ENCODE measurements around the gene ADAMTSL5.
A peak's percentile ranks its signal among the peaks of the same experiment; 100 is the strongest.

The ADAMTSL5 gene

GRCh38 chr19:1467215-1467489, 45.7 kb downstream of the ADAMTSL5 start:
- DNase-seq (ENCODE audit: low spot score), result no peak

DNA sequence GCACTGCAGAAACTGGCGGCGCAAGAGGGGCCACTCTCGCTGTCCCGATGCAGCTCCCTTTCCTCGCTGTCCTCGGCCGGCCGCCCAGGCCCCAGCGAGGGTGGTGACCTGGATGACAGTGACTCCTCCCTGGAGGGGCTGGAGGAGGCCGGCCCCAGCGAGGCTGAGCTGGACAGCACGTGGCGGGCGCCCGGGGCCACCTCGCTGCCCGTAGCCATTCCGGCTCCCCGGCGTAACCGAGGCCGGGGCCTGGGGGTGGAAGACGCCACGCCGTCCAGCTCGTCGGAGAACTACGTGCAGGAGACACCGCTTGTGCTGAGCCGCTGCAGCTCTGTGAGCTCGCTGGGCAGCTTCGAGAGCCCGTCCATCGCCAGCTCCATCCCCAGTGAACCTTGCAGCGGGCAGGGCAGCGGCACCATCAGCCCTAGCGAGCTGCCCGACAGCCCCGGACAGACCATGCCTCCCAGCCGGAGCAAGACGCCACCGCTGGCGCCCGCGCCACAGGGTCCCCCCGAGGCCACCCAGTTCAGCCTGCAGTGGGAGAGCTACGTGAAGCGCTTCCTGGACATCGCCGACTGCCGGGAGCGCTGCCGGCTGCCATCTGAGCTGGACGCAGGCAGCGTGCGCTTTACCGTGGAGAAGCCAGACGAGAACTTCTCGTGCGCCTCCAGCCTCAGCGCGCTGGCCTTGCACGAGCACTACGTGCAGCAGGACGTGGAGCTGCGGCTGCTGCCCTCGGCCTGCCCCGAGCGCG, 46.2 kb downstream of the ADAMTSL5 start:
- no peak for DNase-seq (ENCODE audit: low spot score)

DNA sequence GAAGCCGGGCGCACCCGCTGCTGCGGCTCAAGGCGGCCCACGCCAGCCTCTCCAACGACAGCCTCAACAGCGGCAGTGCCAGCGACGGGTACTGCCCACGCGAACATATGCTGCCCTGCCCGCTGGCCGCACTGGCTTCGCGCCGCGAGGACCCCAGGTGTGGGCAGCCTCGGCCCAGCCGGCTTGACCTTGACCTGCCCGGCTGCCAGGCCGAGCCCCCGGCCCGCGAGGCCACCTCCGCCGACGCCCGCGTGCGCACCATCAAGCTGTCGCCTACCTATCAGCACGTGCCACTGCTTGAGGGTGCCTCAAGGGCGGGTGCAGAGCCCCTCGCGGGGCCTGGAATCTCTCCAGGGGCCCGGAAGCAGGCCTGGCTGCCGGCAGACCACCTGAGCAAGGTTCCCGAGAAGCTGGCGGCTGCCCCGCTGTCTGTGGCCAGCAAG, 46.8 kb downstream of the ADAMTSL5 start:
- DNase-seq (ENCODE audit: low spot score), result no peak

DNA sequence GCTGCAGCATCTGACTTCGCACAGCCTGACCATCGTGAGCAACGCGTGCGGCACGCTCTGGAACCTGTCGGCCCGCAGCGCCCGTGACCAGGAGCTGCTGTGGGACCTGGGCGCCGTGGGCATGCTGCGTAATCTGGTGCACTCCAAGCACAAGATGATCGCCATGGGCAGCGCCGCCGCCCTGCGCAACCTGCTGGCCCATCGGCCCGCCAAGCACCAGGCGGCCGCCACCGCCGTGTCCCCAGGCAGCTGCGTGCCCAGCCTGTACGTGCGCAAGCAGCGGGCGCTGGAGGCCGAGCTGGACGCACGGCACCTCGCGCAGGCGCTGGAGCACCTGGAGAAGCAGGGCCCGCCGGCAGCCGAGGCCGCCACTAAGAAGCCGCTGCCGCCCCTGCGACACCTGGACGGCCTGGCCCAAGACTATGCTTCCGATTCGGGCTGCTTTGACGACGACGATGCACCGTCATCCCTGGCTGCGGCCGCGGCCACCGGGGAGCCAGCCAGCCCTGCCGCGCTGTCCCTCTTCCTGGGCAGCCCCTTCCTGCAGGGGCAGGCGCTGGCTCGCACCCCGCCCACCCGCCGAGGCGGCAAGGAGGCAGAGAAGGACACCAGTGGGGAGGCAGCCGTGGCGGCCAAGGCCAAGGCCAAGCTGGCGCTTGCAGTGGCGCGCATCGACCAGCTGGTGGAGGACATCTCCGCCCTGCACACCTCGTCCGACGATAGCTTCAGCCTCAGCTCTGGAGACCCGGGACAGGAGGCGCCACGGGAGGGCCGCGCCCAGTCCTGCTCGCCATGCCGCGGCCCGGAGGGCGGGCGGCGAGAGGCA, 47.4 kb downstream of the ADAMTSL5 start:
- DNase-seq (ENCODE audit: low spot score), result peak; percentile 68

DNA sequence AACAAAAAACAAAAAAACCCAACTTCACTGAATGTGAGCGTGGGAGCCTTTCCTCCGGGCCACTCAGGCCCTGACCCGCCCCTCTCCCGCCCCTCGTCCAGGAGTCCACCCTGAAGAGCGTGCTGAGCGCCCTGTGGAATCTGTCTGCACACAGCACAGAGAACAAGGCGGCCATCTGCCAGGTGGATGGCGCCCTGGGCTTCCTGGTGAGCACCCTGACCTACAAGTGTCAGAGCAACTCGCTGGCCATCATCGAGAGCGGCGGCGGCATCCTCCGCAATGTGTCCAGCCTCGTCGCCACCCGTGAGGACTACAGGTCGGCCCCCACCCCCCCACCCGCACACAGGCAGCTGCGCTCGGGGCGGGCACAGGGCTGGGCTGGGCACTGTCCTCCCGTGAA, 51.0 kb downstream of the ADAMTSL5 start:
- no peak for DNase-seq (ENCODE audit: low spot score)

DNA sequence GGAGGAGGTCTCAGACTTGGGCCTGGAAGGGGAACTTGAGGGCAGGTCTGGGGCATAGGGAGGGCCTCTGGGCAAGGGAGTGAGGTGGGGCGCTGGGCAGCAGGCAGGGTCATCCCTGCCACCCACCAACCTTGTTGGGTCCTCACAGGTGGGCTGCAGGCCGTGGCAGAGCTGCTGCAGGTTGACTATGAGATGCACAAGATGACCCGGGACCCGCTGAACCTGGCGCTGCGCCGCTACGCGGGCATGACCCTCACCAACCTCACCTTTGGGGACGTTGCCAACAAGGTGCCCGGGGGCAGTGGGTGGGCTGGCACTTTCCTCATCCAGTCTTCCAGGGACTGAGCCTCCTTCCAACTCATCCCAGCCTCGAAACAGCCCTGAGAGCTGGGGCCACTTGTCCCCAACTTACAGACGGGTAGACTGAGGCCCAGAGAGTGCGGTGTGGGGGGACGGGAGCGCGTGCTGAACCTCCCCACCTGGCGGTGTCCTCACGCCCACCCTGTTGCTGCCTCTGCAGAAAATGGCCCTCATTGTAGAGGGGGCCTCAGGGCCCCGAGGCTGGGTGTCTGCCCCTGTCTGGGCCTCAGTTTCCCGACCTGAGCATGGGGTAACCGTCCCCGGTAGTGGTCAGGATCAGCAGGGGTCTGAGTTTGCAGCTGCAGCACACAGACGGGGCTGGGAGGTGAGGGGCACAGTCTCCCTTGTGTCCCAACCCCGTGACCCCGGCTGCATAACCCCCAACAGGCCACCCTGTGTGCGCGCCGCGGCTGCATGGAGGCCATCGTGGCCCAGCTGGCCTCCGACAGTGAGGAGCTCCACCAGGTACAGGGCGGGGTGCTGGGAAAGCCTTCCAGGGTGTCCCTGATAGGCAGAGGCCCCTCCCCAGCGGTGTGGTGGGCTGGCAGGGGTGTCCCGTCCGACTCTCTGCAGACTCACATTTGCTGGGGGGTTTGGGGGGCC, 52.5 kb downstream of the ADAMTSL5 start:
- DNase-seq (ENCODE audit: low spot score), result no peak

- DNase-seq (ENCODE audit: low spot score), result no peak
These were observed 53.3 kb downstream of the ADAMTSL5 start for GRCh38 chr19:1459479-1459878.

- DNase-seq (ENCODE audit: low spot score), result no peak
These were observed 54.9 kb downstream of the ADAMTSL5 start for GRCh38 chr19:1457892-1458291.

- no peak for DNase-seq (ENCODE audit: low spot score)
These were observed 55.6 kb downstream of the ADAMTSL5 start for GRCh38 chr19:1457031-1457739.

DNA sequence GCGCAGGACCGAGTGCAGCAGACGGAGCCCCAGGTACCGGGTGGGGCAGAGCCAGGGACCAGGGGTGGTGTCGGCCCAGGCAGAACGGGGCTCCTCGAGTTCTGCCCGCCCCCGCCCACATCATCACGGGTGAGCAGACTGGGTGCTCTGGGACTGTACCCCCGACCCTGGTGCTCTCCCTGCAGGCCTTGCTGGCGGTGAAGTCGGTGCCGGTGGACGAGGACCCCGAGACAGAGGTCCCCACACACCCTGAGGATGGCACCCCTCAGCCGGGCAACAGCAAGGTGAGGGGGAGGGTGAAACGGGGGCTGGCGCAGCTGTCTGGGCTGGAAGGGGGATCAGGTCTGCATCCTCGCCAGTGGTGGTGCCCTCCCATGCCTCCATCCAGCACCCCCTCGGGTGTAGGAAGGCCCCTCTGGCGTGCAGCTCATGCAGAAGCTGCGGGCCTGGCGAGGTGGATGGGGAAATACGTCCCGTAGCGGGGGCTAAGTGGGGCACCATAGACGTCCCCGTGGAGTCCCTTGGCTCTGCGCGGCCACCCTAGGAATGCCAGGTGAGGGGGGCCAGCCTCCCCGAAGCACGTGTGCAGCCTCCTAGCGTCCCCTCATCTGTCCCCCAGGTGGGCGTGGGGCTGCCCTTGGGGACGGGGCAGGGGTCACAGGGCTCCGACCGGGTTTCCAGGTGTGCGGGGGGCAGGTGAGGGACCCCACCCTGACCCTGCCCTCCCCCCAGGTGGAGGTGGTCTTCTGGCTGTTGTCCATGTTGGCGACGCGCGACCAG, 56.5 kb downstream of the ADAMTSL5 start:
- DNase-seq (ENCODE audit: low spot score), result no peak

GRCh38 chr19:1455336-1456120, 57.3 kb downstream of the ADAMTSL5 start:
- DNase-seq (ENCODE audit: low spot score), result peak; percentile 88
